Measurements from ENCODE around the gene FOXK1. TPM values are rescaled to one million over a fixed set of nuclear protein-coding genes. Genes with fewer than 3 reads are reported as not detected.
"Not testable (repeated sequence)": the region's sequence is repeated elsewhere in the genome, so short reads cannot be mapped to it uniquely, and the experiment has no call there.

The FOXK1 gene
- total RNA-seq, 1 donor from 2014 or later: 30.4 TPM

DNA sequence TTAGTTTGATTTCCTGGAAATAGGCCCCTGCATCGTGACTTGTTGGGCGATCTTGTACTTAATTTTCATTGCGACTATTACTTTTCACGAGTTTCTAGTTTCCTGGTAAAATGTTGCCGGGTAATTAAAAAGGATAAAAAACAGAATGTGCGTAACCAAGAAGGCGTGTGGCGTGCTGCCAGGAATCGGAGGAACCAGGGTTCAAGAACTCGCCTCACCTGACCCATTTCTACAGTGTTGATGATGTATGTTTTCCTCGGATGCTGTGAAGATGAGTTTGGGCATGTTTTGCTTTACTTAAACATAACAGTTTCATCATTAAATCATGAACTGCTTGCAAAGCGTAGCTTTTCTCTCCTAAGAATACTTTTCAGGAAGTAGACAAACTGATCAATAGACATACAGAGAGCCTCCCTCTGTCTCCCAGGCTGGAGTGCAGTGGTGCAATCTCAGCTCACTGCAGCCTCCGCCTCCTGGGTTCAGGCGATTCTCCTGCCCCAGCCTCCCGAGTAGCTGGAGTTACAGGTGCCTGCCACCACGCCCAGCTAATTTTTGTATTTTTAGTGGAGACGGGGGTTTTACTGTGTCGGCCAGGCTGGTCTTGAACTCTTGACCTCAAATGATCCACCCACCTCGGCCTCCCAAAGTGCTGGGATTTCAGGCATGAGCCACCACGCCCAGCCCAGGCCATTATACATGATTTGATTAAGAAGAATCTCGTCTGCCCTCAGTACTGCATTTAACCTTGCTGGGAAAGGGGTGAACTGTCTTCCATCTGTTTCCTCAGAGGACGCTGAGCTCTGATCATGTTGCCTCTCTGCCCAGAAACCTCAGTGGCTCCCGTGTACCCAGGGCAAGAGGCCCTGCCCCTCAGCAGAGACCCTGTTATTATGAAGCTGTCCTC is 9.1 kb downstream of the FOXK1 start:
- TF ChIP-seq, protein P1, sequence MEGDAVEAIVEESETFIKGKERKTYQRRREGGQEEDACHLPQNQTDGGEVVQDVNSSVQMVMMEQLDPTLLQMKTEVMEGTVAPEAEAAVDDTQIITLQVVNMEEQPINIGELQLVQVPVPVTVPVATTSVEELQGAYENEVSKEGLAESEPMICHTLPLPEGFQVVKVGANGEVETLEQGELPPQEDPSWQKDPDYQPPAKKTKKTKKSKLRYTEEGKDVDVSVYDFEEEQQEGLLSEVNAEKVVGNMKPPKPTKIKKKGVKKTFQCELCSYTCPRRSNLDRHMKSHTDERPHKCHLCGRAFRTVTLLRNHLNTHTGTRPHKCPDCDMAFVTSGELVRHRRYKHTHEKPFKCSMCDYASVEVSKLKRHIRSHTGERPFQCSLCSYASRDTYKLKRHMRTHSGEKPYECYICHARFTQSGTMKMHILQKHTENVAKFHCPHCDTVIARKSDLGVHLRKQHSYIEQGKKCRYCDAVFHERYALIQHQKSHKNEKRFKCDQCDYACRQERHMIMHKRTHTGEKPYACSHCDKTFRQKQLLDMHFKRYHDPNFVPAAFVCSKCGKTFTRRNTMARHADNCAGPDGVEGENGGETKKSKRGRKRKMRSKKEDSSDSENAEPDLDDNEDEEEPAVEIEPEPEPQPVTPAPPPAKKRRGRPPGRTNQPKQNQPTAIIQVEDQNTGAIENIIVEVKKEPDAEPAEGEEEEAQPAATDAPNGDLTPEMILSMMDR (conservative IDR thresholded peaks at IDR 0.05; ENCODE audit: low read depth, low read length): no peak
- DNase-seq (ENCODE audit: low read depth): no peak
- H3K4me3 ChIP-seq (ENCODE audit: low read depth, low read length): no peak overlapping the region

DNA sequence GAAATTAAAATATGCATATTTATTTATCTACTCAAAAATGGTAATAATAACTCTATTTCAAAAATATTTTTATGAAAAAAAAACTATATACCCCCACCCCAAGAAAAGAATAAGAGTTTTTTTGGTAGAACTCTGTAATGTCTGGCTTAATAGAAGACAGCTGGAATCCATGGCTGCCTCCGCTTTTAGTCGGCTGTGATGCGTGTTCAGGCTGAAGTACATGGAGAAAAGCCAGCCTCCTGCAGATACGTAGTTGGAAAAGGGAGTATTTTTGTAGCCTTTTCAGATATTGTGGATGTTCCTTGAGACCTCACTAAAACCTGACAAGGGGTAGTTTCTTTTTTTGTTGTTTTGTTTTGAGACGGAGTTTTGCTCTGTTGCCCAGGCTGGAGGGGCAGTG is 10.0 kb downstream of the FOXK1 start:
- TF ChIP-seq, protein P1 (conservative IDR thresholded peaks at IDR 0.05; ENCODE audit: low read depth, low read length): no peak
- no peak overlapping the region for H3K4me3 ChIP-seq (ENCODE audit: low read depth, low read length)
- no peak for DNase-seq (ENCODE audit: low read depth)

DNA sequence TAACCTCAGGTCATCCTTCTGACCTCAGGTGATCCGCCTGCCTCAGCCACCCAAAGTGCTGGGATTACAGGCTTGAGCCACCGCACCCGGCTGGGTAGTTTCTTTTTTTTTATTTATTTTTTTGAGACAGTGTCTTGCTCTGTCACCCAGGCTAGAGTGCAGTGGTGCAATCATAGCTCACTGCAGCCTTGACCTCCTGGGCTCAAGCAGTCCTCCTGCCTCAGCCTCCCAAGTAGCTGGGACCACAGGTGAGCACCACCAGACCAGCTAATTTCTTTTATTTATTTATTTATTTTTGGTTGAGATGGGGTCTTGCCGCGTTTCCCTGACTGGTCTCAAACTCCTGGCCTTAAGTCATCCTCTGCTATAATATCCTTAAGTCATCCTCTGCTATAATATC is 10.5 kb downstream of the FOXK1 start:
- H3K4me3 ChIP-seq (ENCODE audit: low read depth, low read length); DNase-seq (ENCODE audit: low read depth): not testable (repeated sequence)

DNA sequence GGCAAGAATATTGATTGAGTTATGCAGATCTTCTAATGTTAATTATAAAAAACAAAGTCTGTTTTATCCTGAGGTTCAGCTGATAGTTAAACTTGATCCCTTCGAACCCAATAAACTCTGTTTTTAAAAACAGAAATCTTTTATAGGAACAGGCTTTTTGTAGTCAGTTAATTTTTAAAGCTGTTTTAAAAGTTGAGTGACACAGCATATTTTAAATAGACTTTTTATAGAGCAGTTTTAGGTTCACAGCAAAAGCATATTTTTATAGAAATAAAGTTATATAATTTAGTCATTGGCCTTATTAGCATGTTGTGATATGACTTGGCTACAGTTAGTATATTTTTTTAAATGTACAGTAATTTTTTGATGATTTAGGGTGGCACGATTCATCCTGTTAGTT is 11.1 kb downstream of the FOXK1 start:
- no peak for DNase-seq (ENCODE audit: low read depth)
- H3K4me3 ChIP-seq (ENCODE audit: low read depth, low read length): no peak overlapping the region
- TF ChIP-seq, protein P1 (conservative IDR thresholded peaks at IDR 0.05; ENCODE audit: low read depth, low read length): no peak

DNA sequence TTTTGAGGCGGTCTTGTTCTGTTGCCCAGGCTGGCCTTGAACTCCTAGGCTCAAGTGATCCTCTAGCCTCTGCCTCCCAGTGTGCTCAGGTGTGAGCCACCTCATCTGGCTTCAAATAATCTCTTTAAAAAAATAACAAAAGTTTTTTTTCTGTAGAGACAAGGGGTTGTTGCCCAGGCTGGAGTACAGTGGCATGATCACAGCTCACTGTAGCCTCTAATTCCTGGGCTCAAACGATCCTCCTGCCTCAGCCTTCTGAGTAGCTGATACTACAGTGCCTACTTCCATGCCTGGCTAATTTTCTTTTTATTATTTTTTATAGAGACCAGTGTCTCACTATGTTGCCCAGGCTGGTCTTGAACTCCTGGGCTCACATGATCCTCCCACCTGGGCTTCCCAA is 11.7 kb downstream of the FOXK1 start:
- TF ChIP-seq, protein P1 (conservative IDR thresholded peaks at IDR 0.05; ENCODE audit: low read depth, low read length): no peak
- no peak for DNase-seq (ENCODE audit: low read depth)
- H3K4me3 ChIP-seq (ENCODE audit: low read depth, low read length): no peak overlapping the region

DNA sequence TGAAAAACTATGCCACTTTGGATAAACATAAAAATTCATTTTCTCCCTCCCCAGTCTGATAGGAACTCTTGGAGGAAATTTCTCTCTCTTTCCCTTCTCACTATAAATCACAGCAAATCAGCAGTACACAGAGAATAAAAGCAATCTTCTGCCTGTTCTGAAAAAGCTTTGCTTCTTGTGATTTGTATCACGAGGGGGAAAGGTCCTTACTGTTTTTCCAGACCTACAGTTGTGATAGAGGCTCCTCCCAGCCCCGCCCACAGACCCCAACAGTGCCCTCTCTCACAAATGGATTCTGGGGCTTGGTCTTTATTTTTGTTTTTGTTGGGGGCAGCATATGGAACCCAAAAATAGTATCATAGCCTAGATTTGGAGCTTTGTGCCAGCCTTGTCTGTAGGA is 12.2 kb downstream of the FOXK1 start:
- no peak for DNase-seq (ENCODE audit: low read depth)
- H3K4me3 ChIP-seq (ENCODE audit: low read depth, low read length): no peak overlapping the region
- TF ChIP-seq, protein P1 (conservative IDR thresholded peaks at IDR 0.05; ENCODE audit: low read depth, low read length): no peak

DNA sequence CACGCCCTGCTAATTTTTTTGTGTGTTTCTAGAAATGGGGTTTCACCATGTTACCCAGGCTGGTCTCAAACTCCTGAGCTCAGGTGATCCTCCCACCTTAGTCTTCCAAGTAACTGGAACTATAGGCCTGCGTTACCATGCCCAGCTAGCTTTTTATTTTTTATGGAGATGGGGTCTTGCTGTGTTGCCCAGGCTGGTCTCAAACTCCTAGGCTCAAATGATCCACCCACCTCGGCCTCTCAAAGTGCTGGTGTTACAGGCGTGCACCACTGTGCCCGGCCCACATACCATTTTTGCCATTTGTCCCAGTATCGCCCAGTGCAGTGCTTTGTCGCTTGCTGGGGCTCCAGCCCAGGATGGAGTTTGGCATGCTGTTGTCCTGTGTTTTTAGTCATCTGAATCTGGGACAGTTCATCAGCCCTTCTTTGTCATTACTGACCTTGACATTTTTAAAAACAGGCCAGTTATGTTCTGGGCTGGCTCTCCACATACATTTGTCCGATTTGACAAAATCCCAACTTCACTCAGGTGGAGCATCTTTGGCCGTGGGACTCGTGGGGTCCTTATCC is 16.7 kb downstream of the FOXK1 start:
- DNase-seq (ENCODE audit: low read depth): no peak
- no peak overlapping the region for H3K4me3 ChIP-seq (ENCODE audit: low read depth, low read length)
- TF ChIP-seq, protein P1 (conservative IDR thresholded peaks at IDR 0.05; ENCODE audit: low read depth, low read length): no peak

Data from epithelial cell of proximal tubule (primary cell).